Adrenal gland (tissue), 5 donors: Measurements from ENCODE around the gene CD244.

ENCODE experiments used
- CTCF ChIP-seq, 6 experiments: fragments of 450-650 bp in 4 of 6; fragments of 200-600 bp in 2 of 6; sonication (generic) in 1 of 6; IDR thresholded peaks; 1 replicate in 5 of 6; 2 replicates in 1 of 6; pipeline versions ENCODE4 v1.5.1 to v1.8.0; 2016 to 2021; ENCODE audit warnings: antibody characterized with exemption in 6 of 6, mild to moderate bottlenecking in 2 of 6, moderate library complexity in 1 of 6
- POLR2A ChIP-seq, 2 donors: fragments of 450-650 bp; IDR thresholded peaks; one replicate each; pipeline ENCODE4 v1.6.1; 2017; ENCODE audit warnings: antibody characterized with exemption in 2 of 2, mild to moderate bottlenecking in 2 of 2, moderate library complexity in 1 of 2
- donor health status: DM: no; HTN: no; CAD: no.

GRCh38 chr1:160864173-160864572 is 1.5 kb upstream of the CD244 start:
- no peak for TF ChIP-seq CTCF (IDR thresholded peaks at IDR 0.05)
- no peak for TF ChIP-seq POLR2A (IDR thresholded peaks at IDR 0.05)
